Activated CD8-positive, alpha-beta memory T cell treated with anti-CD3 and anti-CD28 coated beads for 4 hours (primary cell): ENCODE data around the gene GNB3.
A peak's percentile ranks its signal among the peaks of the same experiment; 100 is the strongest.

Source experiments
- DNase-seq, 2 donors: peaks; one replicate each; pipeline ENCODE4 v3.0.0-alpha.2; 2020; ENCODE audit warnings: low read depth in 2 of 2

The GNB3 gene

GRCh38 chr12:6836851-6837250, 3.9 kb upstream of the GNB3 start:
- DNase-seq: no peak

- DNase-seq: no peak
Observed at GRCh38 chr12:6837370-6838060, 3.2 kb upstream of the GNB3 start.

GRCh38 chr12:6838854-6839253, 1.9 kb upstream of the GNB3 start:
- no peak for DNase-seq

- no peak for DNase-seq
Observed at GRCh38 chr12:6839482-6840201, 1.1 kb upstream of the GNB3 start.

GRCh38 chr12:6840330-6840729, 395 bp upstream of the GNB3 start:
- no peak for DNase-seq

- no peak for DNase-seq
Observed at GRCh38 chr12:6842075-6842474, 1.4 kb downstream of the GNB3 start.

GRCh38 chr12:6843118-6843902, 2.6 kb downstream of the GNB3 start:
- no peak for DNase-seq

- no peak for DNase-seq
Observed at GRCh38 chr12:6845395-6845794, 4.7 kb downstream of the GNB3 start.

- no peak for DNase-seq
Observed at GRCh38 chr12:6846316-6846869, 5.7 kb downstream of the GNB3 start.

- DNase-seq: no peak
Observed at GRCh38 chr12:6847676-6848075, 7.0 kb downstream of the GNB3 start.

- DNase-seq: no peak
Observed at GRCh38 chr12:6849427-6849826, 8.7 kb downstream of the GNB3 start.

- no peak for DNase-seq
Observed at GRCh38 chr12:6849976-6850560, 9.3 kb downstream of the GNB3 start.

- no peak for DNase-seq
Observed at GRCh38 chr12:6850796-6851152, 10.0 kb downstream of the GNB3 start.

GRCh38 chr12:6851153-6851920, 10.6 kb downstream of the GNB3 start, which contains the start of gene CDCA3:
Gene CDCA3, minus strand, starts transcription at chr12:6851286. Its CDS starts 334 bp downstream, at chr12:6850952.
- peak; percentile 80 to 88 for DNase-seq

GRCh38 chr12:6851921-6852650, 11.4 kb downstream of the GNB3 start, which contains the start of gene USP5:
Gene USP5, plus strand, starts transcription at chr12:6852150. Its CDS starts 30 bp downstream, at chr12:6852180.
- DNase-seq: peak; percentile 96 to 98

- no peak for DNase-seq
Observed at GRCh38 chr12:6852651-6853354, 12.1 kb downstream of the GNB3 start.

GRCh38 chr12:6853626-6854025, 12.9 kb downstream of the GNB3 start:
- no peak for DNase-seq

- no peak for DNase-seq
Observed at GRCh38 chr12:6854036-6854435, 13.3 kb downstream of the GNB3 start.

GRCh38 chr12:6855322-6855721, 14.6 kb downstream of the GNB3 start:
- no peak for DNase-seq

- no peak for DNase-seq
Observed at GRCh38 chr12:6858799-6859198, 18.1 kb downstream of the GNB3 start.
